SU-DHL-6 (cell line): ENCODE results near the gene PTCH2.
"Not testable (repeated sequence)": the region's sequence is repeated elsewhere in the genome, so short reads cannot be mapped to it uniquely, and the experiment has no call there.

Experiments used
- H2AFZ ChIP-seq: fragments of 200-600 bp; sonication (generic); 2 replicates; pipeline ENCODE4 v1.6.1; 2014; ENCODE audit warnings: low read depth, mild to moderate bottlenecking, moderate library complexity, mixed read lengths, antibody characterized with exemption, low read length; ENCODE audit not compliant: severe bottlenecking
- H3F3A ChIP-seq: fragments of 200-600 bp; shearing (Covaris generic); 2 replicates; pipeline ENCODE4 v1.6.0; 2016; ENCODE audit warnings: antibody characterized with exemption, mild to moderate bottlenecking; ENCODE audit not compliant: insufficient read depth
- H3K27ac ChIP-seq: fragments of 200-600 bp; sonication (generic); 2 replicates; pipeline ENCODE4 v1.5.1; 2016; ENCODE audit warnings: low read depth, mild to moderate bottlenecking, low read length, moderate library complexity, mixed read lengths
- H3K27me3 ChIP-seq: fragments of 200-600 bp; sonication (generic), shearing (Covaris generic); 2 replicates; pipeline ENCODE4 v1.6.0; 2014; ENCODE audit warnings: mild to moderate bottlenecking, low read length
- H3K36me3 ChIP-seq: fragments of 200-600 bp; sonication (generic); 2 replicates; pipeline ENCODE4 v1.6.1; 2014; ENCODE audit warnings: mild to moderate bottlenecking, low read length, mixed read lengths
- H3K4me2 ChIP-seq: fragments of 300-600, 200-600 bp; shearing (Covaris generic), sonication (generic); 2 replicates; pipeline ENCODE4 v1.6.0; 2014; ENCODE audit warnings: low read length, low read depth, mild to moderate bottlenecking; ENCODE audit not compliant: poor library complexity, severe bottlenecking
- H3K4me3 ChIP-seq: fragments of 200-600 bp; sonication (generic); 2 replicates; pipeline ENCODE4 v1.5.1; 2014; ENCODE audit warnings: antibody characterized with exemption, low read length, mild to moderate bottlenecking, mixed read lengths; ENCODE audit not compliant: insufficient read depth, poor library complexity, severe bottlenecking
- H3K79me2 ChIP-seq: fragments of 200-600 bp; sonication (generic); 2 replicates; pipeline ENCODE4 v1.6.1; 2014; ENCODE audit warnings: mild to moderate bottlenecking, low read length, moderate library complexity; ENCODE audit not compliant: insufficient read depth
- H3K9ac ChIP-seq: fragments of 200-600 bp; sonication (generic); 2 replicates; pipeline ENCODE4 v1.7.0; 2014; ENCODE audit warnings: mild to moderate bottlenecking, low read length
- H3K9me2 ChIP-seq: fragments of 200-600 bp; sonication (generic); replicated peaks from 2 replicates; pipeline ENCODE4 v1.6.1; 2014; ENCODE audit warnings: low read length; ENCODE audit not compliant: insufficient read depth
- H3K9me3 ChIP-seq: fragments of 200-600 bp; sonication (generic); 2 replicates; pipeline ENCODE4 v1.6.1; 2014; ENCODE audit warnings: low read length, mixed read lengths; ENCODE audit not compliant: insufficient read depth
- H4K20me1 ChIP-seq: fragments of 200-600 bp; sonication (generic); 2 replicates; pipeline ENCODE4 v1.6.1; 2014; ENCODE audit warnings: low read depth, mild to moderate bottlenecking, antibody characterized with exemption, low read length, moderate library complexity, mixed read lengths
- EZH2phosphoT487 ChIP-seq: fragments of 200-600 bp; sonication (generic), shearing (Covaris generic); conservative IDR thresholded peaks from 2 replicates; pipeline ENCODE4 v1.6.1; 2018; ENCODE audit warnings: mild to moderate bottlenecking, antibody characterized with exemption, low read length, moderate library complexity, mixed read lengths
- TF ChIP-seq, protein P1 (sequence below): fragments of 200-600 bp; sonication (generic); IDR thresholded peaks from one replicate; pipeline ENCODE4 v1.5.1; 2017; ENCODE audit warnings: antibody characterized with exemption, mild to moderate bottlenecking, low read length, moderate library complexity; ENCODE audit not compliant: insufficient read depth, poor library complexity, severe bottlenecking

Gene PTCH2

DNA sequence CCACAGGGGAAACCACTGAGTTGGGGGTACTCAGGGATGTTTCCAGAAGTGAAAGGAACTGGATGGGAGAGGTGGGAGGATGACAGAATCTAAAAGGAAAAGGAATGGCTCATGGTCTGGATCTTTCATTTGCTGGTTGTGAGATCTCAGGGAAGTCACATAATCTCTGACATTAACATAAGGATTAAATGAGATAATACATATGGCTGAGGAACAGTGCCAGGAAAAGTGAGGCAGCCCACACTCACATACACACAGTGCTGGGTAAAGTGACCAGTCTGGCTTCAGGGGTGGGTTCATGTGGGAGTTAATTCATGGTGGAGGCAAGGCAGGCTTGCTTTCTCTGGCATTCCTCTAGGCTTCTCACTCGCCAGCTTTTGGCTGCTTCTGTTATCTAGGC, 3.9 kb upstream of the PTCH2 start:
- Histone ChIP-seq H3K9ac (no peak overlapping the region), H2AFZ (no peak overlapping the region)

DNA sequence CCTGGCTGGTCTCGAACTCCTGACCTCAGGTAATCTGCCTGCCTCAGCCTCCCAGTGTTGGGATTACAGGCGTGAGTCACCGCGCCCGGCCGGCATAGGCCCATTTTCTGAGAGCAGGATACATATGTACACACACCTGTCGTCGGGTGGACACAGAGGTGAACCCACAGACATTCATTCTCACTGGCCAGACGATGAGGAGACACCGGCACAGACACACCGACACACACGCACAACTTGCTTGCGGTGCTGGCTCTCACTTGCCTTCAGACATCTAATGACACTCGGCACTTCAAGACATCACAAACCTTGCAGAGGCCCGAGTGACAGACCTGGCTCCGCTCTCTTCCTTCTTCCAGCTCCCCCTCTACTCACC, 579 bp downstream of the PTCH2 start:
- no peak overlapping the region for H2AFZ ChIP-seq
- H3K27ac ChIP-seq: no peak overlapping the region
- no peaks in the 10 kb centered on the region for H3K9me2 ChIP-seq
- H4K20me1 ChIP-seq: no peaks in the 10 kb centered on the region
- no peaks in the 10 kb centered on the region for H3K79me2 ChIP-seq
- no peaks in the 10 kb centered on the region for H3F3A ChIP-seq
- peak overlapping the region; percentile 25 for H3K4me2 ChIP-seq
- TF ChIP-seq, protein P1, sequence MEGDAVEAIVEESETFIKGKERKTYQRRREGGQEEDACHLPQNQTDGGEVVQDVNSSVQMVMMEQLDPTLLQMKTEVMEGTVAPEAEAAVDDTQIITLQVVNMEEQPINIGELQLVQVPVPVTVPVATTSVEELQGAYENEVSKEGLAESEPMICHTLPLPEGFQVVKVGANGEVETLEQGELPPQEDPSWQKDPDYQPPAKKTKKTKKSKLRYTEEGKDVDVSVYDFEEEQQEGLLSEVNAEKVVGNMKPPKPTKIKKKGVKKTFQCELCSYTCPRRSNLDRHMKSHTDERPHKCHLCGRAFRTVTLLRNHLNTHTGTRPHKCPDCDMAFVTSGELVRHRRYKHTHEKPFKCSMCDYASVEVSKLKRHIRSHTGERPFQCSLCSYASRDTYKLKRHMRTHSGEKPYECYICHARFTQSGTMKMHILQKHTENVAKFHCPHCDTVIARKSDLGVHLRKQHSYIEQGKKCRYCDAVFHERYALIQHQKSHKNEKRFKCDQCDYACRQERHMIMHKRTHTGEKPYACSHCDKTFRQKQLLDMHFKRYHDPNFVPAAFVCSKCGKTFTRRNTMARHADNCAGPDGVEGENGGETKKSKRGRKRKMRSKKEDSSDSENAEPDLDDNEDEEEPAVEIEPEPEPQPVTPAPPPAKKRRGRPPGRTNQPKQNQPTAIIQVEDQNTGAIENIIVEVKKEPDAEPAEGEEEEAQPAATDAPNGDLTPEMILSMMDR: no peak
- TF ChIP-seq EZH2phosphoT487: no peak
- no peaks in the 10 kb centered on the region for H3K36me3 ChIP-seq
- no peak overlapping the region for H3K9ac ChIP-seq
- H3K4me3 ChIP-seq: no peak overlapping the region
- no peaks in the 10 kb centered on the region for H3K27me3 ChIP-seq
- H3K9me3 ChIP-seq: no peaks in the 10 kb centered on the region

More for the DNA sequence above, 3.9 kb upstream of the PTCH2 start:
- Histone ChIP-seq H3K36me3 (no peaks in the 10 kb centered on the region), H3K9me3 (no peaks in the 10 kb centered on the region), H3K4me3 (no peak overlapping the region), H4K20me1 (no peaks in the 10 kb centered on the region), H3K27me3 (no peaks in the 10 kb centered on the region), H3K79me2 (no peaks in the 10 kb centered on the region), H3K4me2 (no peak overlapping the region), H3K9me2 (no peaks in the 10 kb centered on the region), H3F3A (no peaks in the 10 kb centered on the region), H3K27ac (no peak overlapping the region)
- no peak for TF ChIP-seq EZH2phosphoT487
- TF ChIP-seq, protein P1: no peak

DNA sequence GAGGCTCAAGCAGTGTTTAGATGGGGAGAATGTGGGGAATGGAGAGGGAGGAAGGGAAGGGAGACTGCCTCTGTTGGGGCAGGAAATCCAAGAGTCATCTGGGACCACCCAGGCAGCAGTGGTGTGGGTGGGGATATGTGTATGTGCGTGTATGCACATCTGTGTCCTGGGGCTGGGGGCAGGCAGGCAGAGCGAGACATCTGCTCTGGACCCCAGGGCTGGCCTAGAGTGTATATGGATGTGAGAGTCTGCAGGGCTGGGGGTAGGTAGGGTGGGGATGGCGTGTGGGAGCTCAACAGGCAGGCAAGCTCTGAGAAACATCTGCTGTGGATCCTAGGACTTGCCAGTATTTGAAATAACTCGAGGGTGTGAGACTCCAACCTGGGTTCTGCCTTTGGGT, 3.5 kb downstream of the PTCH2 start:
- H3K36me3 ChIP-seq: no peaks in the 10 kb centered on the region
- no peaks in the 10 kb centered on the region for H3K79me2 ChIP-seq
- no peak overlapping the region for H3K4me2 ChIP-seq
- no peak overlapping the region for H3K4me3 ChIP-seq
- no peaks in the 10 kb centered on the region for H3K9me2 ChIP-seq
- no peak overlapping the region for H2AFZ ChIP-seq
- H4K20me1 ChIP-seq: no peaks in the 10 kb centered on the region
- TF ChIP-seq EZH2phosphoT487: no peak
- TF ChIP-seq, protein P1: no peak
- H3K9me3 ChIP-seq: no peaks in the 10 kb centered on the region
- no peak overlapping the region for H3K27ac ChIP-seq
- no peaks in the 10 kb centered on the region for H3F3A ChIP-seq
- no peak overlapping the region for H3K9ac ChIP-seq
- no peaks in the 10 kb centered on the region for H3K27me3 ChIP-seq

DNA sequence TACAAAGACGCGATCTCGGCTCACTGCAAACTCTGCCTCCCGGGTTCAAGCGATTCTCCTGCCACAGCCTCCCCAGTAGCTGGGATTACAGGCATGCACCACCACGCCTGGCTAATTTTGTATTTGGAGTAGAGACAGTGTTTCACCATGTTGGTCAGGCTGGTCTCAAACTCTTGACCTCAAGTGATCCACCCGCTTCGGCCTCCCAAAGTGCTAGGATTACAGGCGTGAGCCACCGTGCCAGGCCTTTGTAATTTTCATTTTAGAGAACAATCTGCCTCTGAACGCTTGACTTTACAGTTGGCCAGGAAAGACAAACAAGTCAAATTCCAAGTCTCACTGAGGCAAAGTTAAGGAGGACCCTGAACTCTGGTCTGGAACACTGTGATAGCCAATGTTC, 4.8 kb downstream of the PTCH2 start:
- H3K27me3 ChIP-seq, H3K9me3 ChIP-seq, H3F3A ChIP-seq, H3K27ac ChIP-seq, H3K4me3 ChIP-seq, H3K4me2 ChIP-seq, H3K36me3 ChIP-seq, H3K9ac ChIP-seq, H4K20me1 ChIP-seq, H2AFZ ChIP-seq, H3K79me2 ChIP-seq, H3K9me2 ChIP-seq: not testable (repeated sequence)
